ENCODE measurements around the gene DDX5. TPM values are rescaled to one million over a fixed set of nuclear protein-coding genes. Genes with fewer than 3 reads are reported as not detected.

DDX5 gene
- total and polyA plus RNA-seq, 2 of the 4 experiments (the other 2 are of a cell fraction): 253 to 781 TPM

DNA sequence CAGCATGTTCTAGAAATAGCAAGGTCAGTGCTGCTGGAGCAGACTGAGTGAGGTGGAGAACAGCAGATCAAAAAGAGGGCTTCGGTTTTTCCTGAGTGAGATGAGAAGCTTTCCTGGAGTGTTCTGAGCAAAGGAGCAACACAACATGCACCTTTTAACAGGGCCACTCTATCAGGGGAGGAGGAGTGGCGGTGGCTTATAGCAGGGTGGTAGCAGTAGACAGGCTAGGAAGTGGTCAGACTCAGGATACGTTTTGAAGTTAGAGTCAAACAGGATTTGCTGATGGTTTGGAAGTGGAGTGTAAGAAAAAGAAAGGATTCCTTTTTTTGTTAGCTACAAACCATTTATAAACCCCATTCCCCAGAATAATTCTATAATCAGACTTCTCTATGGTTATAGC is 21.7 kb downstream of the DDX5 start:
- H3K56ac ChIP-seq (ENCODE audit: extremely low read depth, insufficient read depth, low read length): no peak overlapping the region
- intact Hi-C loops (cut with micrococcal nuclease) (no loop called here), in situ Hi-C loops (cut with MboI; ENCODE audit: low sequenced_read_pairs) (no loop called here), dilution Hi-C loops (cut with HindIII; ENCODE audit: low sequenced_read_pairs, unreplicated experiment) (no loop called here)
- no peaks in the 10 kb centered on the region for H4K20me1 ChIP-seq (ENCODE audit: insufficient read depth, low read length)
- no peak overlapping the region for H2BK5ac ChIP-seq (ENCODE audit: low read depth, low read length, poor library complexity, severe bottlenecking)
- no peak overlapping the region for H3K9ac ChIP-seq (ENCODE audit: low read depth, low read length)
- CTCF ChIA-PET: interaction anchor here (1.1 kb wide), 1 partner anchor 64 kb away, joined by 3 read pairs; no protein-coding TSS in a partner anchor
- H3K4me3 ChIP-seq (ENCODE audit: insufficient read depth, low read depth, low read length): no peak overlapping the region
- H3K27me3 ChIP-seq (ENCODE audit: control insufficient read depth, insufficient read depth, low read length): no peaks in the 10 kb centered on the region
- H3K36me3 ChIP-seq (ENCODE audit: control insufficient read depth, insufficient read depth, low read length): peaks cover 13% of the 10 kb centered on the region
- H2AK9ac ChIP-seq (replicated peaks; ENCODE audit: low read depth, low read length, poor library complexity): no peak overlapping the region
- no TSS peak for BruUV-seq (replicated peaks)
- no peak overlapping the region for H4K91ac ChIP-seq (ENCODE audit: insufficient read depth, low read depth, low read length)
- no peak overlapping the region for H2BK15ac ChIP-seq (ENCODE audit: low read depth, low read length)
- no peaks in the 10 kb centered on the region for H3K4me1 ChIP-seq (ENCODE audit: control insufficient read depth, insufficient read depth, low read length)
- no peak overlapping the region for H3K18ac ChIP-seq (ENCODE audit: low read depth, low read length)
- no peak overlapping the region for H2AK5ac ChIP-seq (ENCODE audit: low read depth, low read length)
- no peak for ATAC-seq (ENCODE audit: low read depth)
- no peak overlapping the region for H3K4me2 ChIP-seq (ENCODE audit: low read depth, low read length)
- TF ChIP-seq, protein P1, sequence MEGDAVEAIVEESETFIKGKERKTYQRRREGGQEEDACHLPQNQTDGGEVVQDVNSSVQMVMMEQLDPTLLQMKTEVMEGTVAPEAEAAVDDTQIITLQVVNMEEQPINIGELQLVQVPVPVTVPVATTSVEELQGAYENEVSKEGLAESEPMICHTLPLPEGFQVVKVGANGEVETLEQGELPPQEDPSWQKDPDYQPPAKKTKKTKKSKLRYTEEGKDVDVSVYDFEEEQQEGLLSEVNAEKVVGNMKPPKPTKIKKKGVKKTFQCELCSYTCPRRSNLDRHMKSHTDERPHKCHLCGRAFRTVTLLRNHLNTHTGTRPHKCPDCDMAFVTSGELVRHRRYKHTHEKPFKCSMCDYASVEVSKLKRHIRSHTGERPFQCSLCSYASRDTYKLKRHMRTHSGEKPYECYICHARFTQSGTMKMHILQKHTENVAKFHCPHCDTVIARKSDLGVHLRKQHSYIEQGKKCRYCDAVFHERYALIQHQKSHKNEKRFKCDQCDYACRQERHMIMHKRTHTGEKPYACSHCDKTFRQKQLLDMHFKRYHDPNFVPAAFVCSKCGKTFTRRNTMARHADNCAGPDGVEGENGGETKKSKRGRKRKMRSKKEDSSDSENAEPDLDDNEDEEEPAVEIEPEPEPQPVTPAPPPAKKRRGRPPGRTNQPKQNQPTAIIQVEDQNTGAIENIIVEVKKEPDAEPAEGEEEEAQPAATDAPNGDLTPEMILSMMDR (conservative IDR thresholded peaks at IDR 0.05; ENCODE audit: low read depth, low read length): no peak
- TF ChIP-seq, protein P2, sequence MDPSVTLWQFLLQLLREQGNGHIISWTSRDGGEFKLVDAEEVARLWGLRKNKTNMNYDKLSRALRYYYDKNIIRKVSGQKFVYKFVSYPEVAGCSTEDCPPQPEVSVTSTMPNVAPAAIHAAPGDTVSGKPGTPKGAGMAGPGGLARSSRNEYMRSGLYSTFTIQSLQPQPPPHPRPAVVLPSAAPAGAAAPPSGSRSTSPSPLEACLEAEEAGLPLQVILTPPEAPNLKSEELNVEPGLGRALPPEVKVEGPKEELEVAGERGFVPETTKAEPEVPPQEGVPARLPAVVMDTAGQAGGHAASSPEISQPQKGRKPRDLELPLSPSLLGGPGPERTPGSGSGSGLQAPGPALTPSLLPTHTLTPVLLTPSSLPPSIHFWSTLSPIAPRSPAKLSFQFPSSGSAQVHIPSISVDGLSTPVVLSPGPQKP (IDR thresholded peaks at IDR 0.05; ENCODE audit: borderline replicate concordance, low read depth, low read length): no peak
- TF ChIP-seq RFX5 (IDR thresholded peaks at IDR 0.05; ENCODE audit: low read depth, low read length): no peak
- no peak for TF ChIP-seq BHLHE40 (IDR thresholded peaks at IDR 0.05; ENCODE audit: low read depth, low read length)
- no peak for TF ChIP-seq MAZ (IDR thresholded peaks at IDR 0.05; ENCODE audit: borderline replicate concordance, low read depth, low read length)
- TF ChIP-seq NFE2L2 (IDR thresholded peaks at IDR 0.05; ENCODE audit: low read depth, low read length): no peak
- TF ChIP-seq, protein P3, sequence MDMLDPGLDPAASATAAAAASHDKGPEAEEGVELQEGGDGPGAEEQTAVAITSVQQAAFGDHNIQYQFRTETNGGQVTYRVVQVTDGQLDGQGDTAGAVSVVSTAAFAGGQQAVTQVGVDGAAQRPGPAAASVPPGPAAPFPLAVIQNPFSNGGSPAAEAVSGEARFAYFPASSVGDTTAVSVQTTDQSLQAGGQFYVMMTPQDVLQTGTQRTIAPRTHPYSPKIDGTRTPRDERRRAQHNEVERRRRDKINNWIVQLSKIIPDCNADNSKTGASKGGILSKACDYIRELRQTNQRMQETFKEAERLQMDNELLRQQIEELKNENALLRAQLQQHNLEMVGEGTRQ (IDR thresholded peaks at IDR 0.05; ENCODE audit: low read depth, low read length): no peak
- no peak for TF ChIP-seq CEBPB (IDR thresholded peaks at IDR 0.05; ENCODE audit: low read depth, low read length)
- H3K23ac ChIP-seq (ENCODE audit: low read depth, low read length): no peak overlapping the region
- WGBS, 2 experiments (ENCODE audit: extremely low coverage in 2 of 2, insufficient read length in 1 of 2): no CpG with 5 or more reads among the region's 3 CpGs
- H4K8ac ChIP-seq (ENCODE audit: low read depth in 2 of 2, low read length in 2 of 2): no peak overlapping the region
- no peak overlapping the region for H3K14ac ChIP-seq (replicated peaks; ENCODE audit: low read depth, low read length)
- H3K9me3 ChIP-seq (ENCODE audit: control insufficient read depth, insufficient read depth, low read length): no peaks in the 10 kb centered on the region
- no peak overlapping the region for H3K4ac ChIP-seq (ENCODE audit: low read depth, low read length)
- POLR2A ChIA-PET (ENCODE audit: unreplicated experiment): interaction anchor here (0.8 kb wide), 1 partner anchor 12 kb away, joined by 3 read pairs; no protein-coding TSS in a partner anchor
- no peak overlapping the region for H2BK120ac ChIP-seq (ENCODE audit: low read depth, low read length)
- no peaks in the 10 kb centered on the region for H3K9me1 ChIP-seq (ENCODE audit: insufficient read depth, low read length)
- no peak overlapping the region for H4K5ac ChIP-seq (ENCODE audit: low read depth, low read length)
- no peak overlapping the region for H2AFZ ChIP-seq (replicated peaks; ENCODE audit: low read length, poor library complexity)
- no peak for DNase-seq
- no peak overlapping the region for H3K27ac ChIP-seq (ENCODE audit: insufficient read depth, low read length)
- H2BK20ac ChIP-seq (ENCODE audit: low read depth, low read length): no peak overlapping the region
- H3K79me1 ChIP-seq (ENCODE audit: low read depth in 1 of 2, low read length in 2 of 2): peaks cover 0 to 3% of the 10 kb centered on the region in 2 experiments; a peak in 1 of 4 replicates

All from IMR-90 (cell line).